SU-DHL-6 (cell line): ENCODE results near the gene SLC25A10.

Experiments used
- H2AFZ ChIP-seq: fragments of 200-600 bp; sonication (generic); 2 replicates; pipeline ENCODE4 v1.6.1; 2014; ENCODE audit warnings: low read depth, mild to moderate bottlenecking, moderate library complexity, mixed read lengths, antibody characterized with exemption, low read length; ENCODE audit not compliant: severe bottlenecking
- H3F3A ChIP-seq: fragments of 200-600 bp; shearing (Covaris generic); 2 replicates; pipeline ENCODE4 v1.6.0; 2016; ENCODE audit warnings: antibody characterized with exemption, mild to moderate bottlenecking; ENCODE audit not compliant: insufficient read depth
- H3K27ac ChIP-seq: fragments of 200-600 bp; sonication (generic); 2 replicates; pipeline ENCODE4 v1.5.1; 2016; ENCODE audit warnings: low read depth, mild to moderate bottlenecking, low read length, moderate library complexity, mixed read lengths
- H3K27me3 ChIP-seq: fragments of 200-600 bp; sonication (generic), shearing (Covaris generic); 2 replicates; pipeline ENCODE4 v1.6.0; 2014; ENCODE audit warnings: mild to moderate bottlenecking, low read length
- H3K36me3 ChIP-seq: fragments of 200-600 bp; sonication (generic); 2 replicates; pipeline ENCODE4 v1.6.1; 2014; ENCODE audit warnings: mild to moderate bottlenecking, low read length, mixed read lengths
- H3K4me2 ChIP-seq: fragments of 300-600, 200-600 bp; shearing (Covaris generic), sonication (generic); 2 replicates; pipeline ENCODE4 v1.6.0; 2014; ENCODE audit warnings: low read length, low read depth, mild to moderate bottlenecking; ENCODE audit not compliant: poor library complexity, severe bottlenecking
- H3K4me3 ChIP-seq: fragments of 200-600 bp; sonication (generic); 2 replicates; pipeline ENCODE4 v1.5.1; 2014; ENCODE audit warnings: antibody characterized with exemption, low read length, mild to moderate bottlenecking, mixed read lengths; ENCODE audit not compliant: insufficient read depth, poor library complexity, severe bottlenecking
- H3K79me2 ChIP-seq: fragments of 200-600 bp; sonication (generic); 2 replicates; pipeline ENCODE4 v1.6.1; 2014; ENCODE audit warnings: mild to moderate bottlenecking, low read length, moderate library complexity; ENCODE audit not compliant: insufficient read depth
- H3K9ac ChIP-seq: fragments of 200-600 bp; sonication (generic); 2 replicates; pipeline ENCODE4 v1.7.0; 2014; ENCODE audit warnings: mild to moderate bottlenecking, low read length
- H3K9me2 ChIP-seq: fragments of 200-600 bp; sonication (generic); replicated peaks from 2 replicates; pipeline ENCODE4 v1.6.1; 2014; ENCODE audit warnings: low read length; ENCODE audit not compliant: insufficient read depth
- H3K9me3 ChIP-seq: fragments of 200-600 bp; sonication (generic); 2 replicates; pipeline ENCODE4 v1.6.1; 2014; ENCODE audit warnings: low read length, mixed read lengths; ENCODE audit not compliant: insufficient read depth
- H4K20me1 ChIP-seq: fragments of 200-600 bp; sonication (generic); 2 replicates; pipeline ENCODE4 v1.6.1; 2014; ENCODE audit warnings: low read depth, mild to moderate bottlenecking, antibody characterized with exemption, low read length, moderate library complexity, mixed read lengths
- CTCF ChIP-seq: fragments of 200-600 bp; sonication (generic); IDR thresholded peaks from one replicate; pipeline ENCODE4 v1.5.1; 2017; ENCODE audit warnings: antibody characterized with exemption, mild to moderate bottlenecking, low read length, moderate library complexity; ENCODE audit not compliant: insufficient read depth, poor library complexity, severe bottlenecking
- EZH2phosphoT487 ChIP-seq: fragments of 200-600 bp; sonication (generic), shearing (Covaris generic); conservative IDR thresholded peaks from 2 replicates; pipeline ENCODE4 v1.6.1; 2018; ENCODE audit warnings: mild to moderate bottlenecking, antibody characterized with exemption, low read length, moderate library complexity, mixed read lengths

SLC25A10 gene

GRCh38 chr17:81691608-81692007, 20.5 kb upstream of the SLC25A10 start:
- no peaks in the 10 kb centered on the region for H3K36me3 ChIP-seq
- no peaks in the 10 kb centered on the region for H4K20me1 ChIP-seq

GRCh38 chr17:81693509-81694210, 18.4 kb upstream of the SLC25A10 start:
- Histone ChIP-seq H3K9me2 (no peaks in the 10 kb centered on the region), H3F3A (0 out of 2 replicates have a peak, but pooled peaks cover 7% of the 10 kb centered on the region), H4K20me1 (no peaks in the 10 kb centered on the region), H3K36me3 (peaks cover 2% of the 10 kb centered on the region; the same call in 1 of the 2 replicates), H3K9me3 (no peaks in the 10 kb centered on the region), H3K9ac (no peak overlapping the region), H3K79me2 (0 out of 2 replicates have a peak, but pooled peaks cover 4% of the 10 kb centered on the region), H2AFZ (no peak overlapping the region), H3K27ac (no peak overlapping the region), H3K4me3 (no peak overlapping the region), H3K4me2 (no peak overlapping the region), H3K27me3 (no peaks in the 10 kb centered on the region)
- no peak for TF ChIP-seq EZH2phosphoT487
- no peak for TF ChIP-seq CTCF

More at GRCh38 chr17:81691608-81692007, 20.5 kb upstream of the SLC25A10 start:
- H3K27ac ChIP-seq = no peak overlapping the region
- no peaks in the 10 kb centered on the region for H3K9me2 ChIP-seq
- H3F3A ChIP-seq = no peaks in the 10 kb centered on the region
- no peaks in the 10 kb centered on the region for H3K9me3 ChIP-seq
- no peak overlapping the region for H3K4me3 ChIP-seq
- H2AFZ ChIP-seq = no peak overlapping the region
- H3K9ac ChIP-seq = no peak overlapping the region
- H3K79me2 ChIP-seq = peaks cover 6% of the 10 kb centered on the region; the same call in 1 of the 2 replicates
- no peak overlapping the region for H3K4me2 ChIP-seq
- no peak for TF ChIP-seq CTCF
- no peak for TF ChIP-seq EZH2phosphoT487
- no peaks in the 10 kb centered on the region for H3K27me3 ChIP-seq

- H3K27ac ChIP-seq = no peak overlapping the region
- peaks cover 2% of the 10 kb centered on the region; the same call in 1 of the 2 replicates for H3K36me3 ChIP-seq
- no peaks in the 10 kb centered on the region for H3K27me3 ChIP-seq
- H3F3A ChIP-seq = 0 out of 2 replicates have a peak, but pooled peaks cover 12% of the 10 kb centered on the region
- no peak overlapping the region for H3K4me3 ChIP-seq
- 0 out of 2 replicates have a peak, but pooled peaks cover 4% of the 10 kb centered on the region for H3K79me2 ChIP-seq
- H2AFZ ChIP-seq = no peak overlapping the region
- H3K9ac ChIP-seq = no peak overlapping the region
- H3K4me2 ChIP-seq = no peak overlapping the region
- no peaks in the 10 kb centered on the region for H3K9me2 ChIP-seq
- no peaks in the 10 kb centered on the region for H3K9me3 ChIP-seq
- no peaks in the 10 kb centered on the region for H4K20me1 ChIP-seq
- TF ChIP-seq CTCF (no peak), EZH2phosphoT487 (no peak)
Measured at GRCh38 chr17:81694810-81695209, 17.3 kb upstream of the SLC25A10 start.
